KBM-7 (cell line): Measurements from ENCODE around the gene SF3B6.
"Not testable (repeated sequence)": the region's sequence is repeated elsewhere in the genome, so short reads cannot be mapped to it uniquely, and the experiment has no call there.

Experiments
- DNase-seq: peaks from one replicate; pipeline ENCODE4 v3.0.0-alpha.2; 2015
- in situ Hi-C: fragments of 300-500 bp; cut with MboI; formaldehyde crosslinking; loops from 2 replicates; pipeline ENCODE4 v1.14.3; 2020; ENCODE audit warnings: low sequenced_read_pairs, low pct_unique_long_range_greater_than_20kb, mixed read lengths

The SF3B6 gene

DNA sequence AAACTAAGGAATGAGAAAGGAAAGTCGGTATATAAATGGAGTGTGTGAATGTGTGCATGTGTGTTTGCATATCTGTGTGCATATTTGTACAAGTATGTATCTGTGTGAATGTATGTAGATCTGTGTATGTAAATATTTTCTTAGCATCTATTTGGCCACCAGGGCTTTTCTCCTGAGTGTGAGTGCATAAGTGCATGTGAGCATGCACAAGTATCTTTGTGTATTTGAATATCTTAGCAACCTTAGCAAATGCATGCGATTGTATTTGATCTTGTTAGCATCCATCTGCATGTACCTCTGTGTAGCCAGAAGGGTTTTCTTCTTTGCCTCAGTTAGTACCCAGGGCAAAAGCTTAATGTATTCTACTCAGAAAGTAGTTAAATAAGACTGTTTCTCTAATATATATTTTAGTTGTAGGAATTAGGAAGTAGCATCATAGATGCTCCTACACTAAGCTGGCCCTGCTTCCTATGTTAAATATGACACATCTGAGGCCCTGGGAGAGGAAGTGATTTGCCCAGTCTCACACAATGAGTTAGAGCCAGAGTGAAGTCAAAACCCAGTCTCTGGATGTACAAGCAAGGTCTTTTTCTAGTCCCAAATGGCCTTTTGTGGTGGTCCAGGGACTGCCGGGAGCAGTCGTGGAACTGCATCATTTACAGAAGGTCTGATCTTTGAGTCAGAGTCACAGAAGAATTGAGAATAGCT, 17.4 kb downstream of the SF3B6 start:
- in situ Hi-C loops, result no loop called here
- DNase-seq, result no peak

DNA sequence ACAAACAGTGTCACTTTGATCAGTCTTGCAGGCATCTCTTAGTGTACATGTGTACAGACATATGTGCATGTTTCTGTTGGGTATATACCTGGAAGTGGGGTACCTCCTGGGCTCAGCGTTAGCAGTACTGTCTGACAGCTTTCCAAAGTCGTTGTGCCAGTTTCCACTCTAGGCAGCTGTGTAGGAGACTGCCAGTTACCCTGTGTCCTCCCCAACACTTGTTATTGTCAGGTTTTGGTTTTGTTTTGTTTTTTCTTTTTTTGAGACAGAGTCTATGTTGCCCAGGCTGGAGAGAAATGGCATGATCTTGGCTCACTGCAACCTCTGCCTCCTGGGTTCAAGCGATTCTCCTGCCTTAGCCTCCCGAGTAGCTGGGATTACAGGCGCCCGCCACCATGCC, 20.4 kb downstream of the SF3B6 start:
- no peak for DNase-seq
- in situ Hi-C loops, result no loop called here

DNA sequence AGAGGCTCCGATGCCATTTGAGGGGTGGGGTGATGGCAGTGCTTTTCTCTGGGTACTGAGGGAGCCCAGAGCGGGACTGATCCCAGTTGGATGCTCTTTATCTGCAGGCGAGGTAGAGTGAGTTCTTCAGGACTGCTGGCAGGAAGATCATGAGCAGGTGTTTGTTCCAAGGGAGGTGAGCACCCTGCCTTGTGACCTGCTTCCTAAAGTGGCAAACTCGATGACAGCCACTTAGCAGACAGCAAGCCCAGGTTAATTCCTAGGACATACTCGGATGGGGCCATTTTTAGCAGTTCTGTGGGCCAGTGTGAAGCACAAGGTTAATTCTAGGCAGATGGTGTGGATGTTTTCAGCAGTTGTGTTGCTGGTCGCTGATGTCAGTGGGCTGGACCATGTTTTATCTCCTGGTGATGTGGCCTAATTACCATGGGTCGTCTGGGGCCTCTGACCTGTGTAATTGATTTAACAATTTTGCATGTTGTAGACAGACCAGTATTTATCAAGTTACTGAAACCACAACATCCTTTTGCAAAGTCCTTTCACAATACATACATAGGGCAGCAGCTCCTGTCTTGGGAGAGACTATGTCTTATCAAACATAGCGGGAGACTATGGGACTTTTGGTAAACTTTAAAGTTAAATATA, 21.6 kb downstream of the SF3B6 start:
- in situ Hi-C loops, result no loop called here
- DNase-seq, result no peak

DNA sequence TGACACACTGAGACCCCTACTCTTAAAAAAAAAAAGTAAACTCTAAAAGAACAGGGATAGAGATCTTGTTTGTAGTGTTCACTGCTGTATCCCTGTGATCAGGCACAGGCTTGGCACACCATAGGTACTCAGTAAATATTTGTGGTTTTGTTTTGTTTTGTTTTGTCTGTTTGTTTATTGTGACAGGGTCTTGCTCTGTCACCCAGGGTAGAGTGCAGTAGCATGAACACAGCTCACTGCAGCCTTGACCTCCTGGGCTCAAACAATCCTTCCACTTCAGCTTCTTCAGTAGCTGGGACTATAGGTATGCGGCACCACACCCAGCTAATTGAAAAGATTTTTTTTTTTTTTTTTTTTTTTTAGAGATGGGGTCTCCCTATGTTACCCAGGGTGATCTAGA, 23.2 kb downstream of the SF3B6 start:
- in situ Hi-C loops, result no loop called here
- DNase-seq, result no peak

DNA sequence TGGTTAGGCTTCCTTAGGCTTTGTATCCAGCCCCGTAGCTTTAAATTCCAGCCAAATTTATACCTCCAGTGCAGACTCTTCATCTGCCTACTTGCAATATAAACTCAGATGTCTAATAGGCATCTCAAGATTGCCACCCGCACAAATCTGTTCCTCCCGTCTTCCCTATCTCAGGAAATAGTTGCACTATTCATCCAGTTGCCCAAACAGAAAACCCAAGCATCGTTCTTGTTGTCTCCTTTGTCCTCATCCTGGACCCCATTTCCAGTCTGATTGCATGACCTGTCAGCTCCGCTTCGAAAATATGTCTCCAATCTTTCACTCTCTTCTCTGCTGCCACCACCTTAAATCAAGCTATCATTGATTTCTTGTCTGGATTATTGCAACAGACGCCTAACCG, 24.3 kb downstream of the SF3B6 start:
- in situ Hi-C loops, result no loop called here
- DNase-seq, result no peak

DNA sequence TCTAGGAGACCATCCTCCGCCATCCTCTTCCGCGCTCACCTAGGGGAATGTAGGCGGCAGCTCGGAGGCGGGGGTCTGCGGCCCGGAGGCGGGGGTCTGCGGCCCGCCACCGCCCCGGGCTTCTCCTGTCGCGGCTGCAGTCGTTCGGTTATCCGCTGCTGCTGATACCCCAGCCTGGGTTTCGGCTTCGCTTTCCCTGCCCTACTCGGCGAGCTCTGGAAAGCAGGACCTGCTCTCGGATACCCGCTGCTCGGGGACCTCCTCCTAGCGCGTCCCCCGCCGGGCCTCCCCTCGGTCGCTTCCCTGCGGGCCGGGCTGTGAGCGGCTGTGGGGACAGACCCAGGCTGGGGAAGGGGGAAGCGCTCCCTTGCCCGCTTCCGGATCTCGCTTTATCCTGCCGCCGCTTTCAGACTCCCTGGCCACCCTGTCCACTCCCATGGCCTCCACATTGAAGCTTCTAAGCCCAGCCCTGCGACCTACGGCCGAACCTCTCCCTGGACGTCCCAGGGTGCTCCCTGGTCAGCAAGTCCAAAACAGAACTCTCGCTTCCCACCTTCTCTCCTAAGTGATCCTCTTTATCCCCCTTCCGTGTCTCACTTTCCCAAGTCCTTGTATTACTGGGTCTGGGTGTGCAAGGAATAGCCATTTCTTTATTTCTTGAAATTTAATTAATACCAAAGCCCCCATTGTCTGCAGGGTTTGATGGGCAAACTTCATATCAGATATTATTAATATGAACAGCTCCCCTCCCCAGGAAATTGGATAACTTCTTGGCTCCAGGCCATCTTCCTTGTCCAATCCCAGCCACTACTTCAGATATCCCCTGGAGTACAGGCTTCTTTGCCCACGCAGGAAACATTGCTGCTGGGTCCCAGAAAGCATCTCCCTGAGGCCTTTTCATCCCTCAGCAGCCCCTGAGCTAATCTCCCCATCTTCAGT, 25.8 kb downstream of the SF3B6 start:
- in situ Hi-C loops, result no loop called here
- DNase-seq, result peak; percentile 27

DNA sequence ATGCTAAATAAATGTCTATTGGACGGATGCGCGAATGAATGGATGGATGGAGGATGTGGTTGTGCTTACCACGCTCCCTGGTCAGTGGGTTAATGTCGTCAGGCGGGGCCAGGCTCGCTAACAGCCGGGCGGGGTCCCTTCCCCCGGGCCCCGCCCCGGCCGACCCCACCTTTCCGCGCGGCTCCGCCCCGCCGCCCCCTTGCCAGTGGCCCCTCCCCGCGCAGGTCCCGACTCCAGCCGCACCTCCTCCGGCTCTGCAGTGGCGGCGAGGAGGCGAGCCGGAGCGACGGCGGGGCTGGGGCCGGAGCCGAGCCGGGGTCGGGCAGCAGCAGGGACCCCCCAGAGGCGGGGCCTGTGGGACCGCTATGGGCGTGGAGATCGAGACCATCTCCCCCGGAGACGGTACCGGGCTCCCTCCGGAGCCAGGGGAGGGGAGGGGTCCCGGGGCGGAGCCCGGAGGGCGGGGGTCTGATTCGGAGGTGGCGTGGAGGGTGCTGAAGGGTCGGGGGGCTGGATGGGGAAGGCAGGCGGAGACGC, 26.6 kb downstream of the SF3B6 start, which contains the start of gene FKBP1B:
FKBP1B (plus strand) TSS at position 257 of the 537 bp plus-strand sequence; CDS start at position 366, 109 bp downstream.
- DNase-seq, result peak; percentile 47
- in situ Hi-C loops, result no loop called here

DNA sequence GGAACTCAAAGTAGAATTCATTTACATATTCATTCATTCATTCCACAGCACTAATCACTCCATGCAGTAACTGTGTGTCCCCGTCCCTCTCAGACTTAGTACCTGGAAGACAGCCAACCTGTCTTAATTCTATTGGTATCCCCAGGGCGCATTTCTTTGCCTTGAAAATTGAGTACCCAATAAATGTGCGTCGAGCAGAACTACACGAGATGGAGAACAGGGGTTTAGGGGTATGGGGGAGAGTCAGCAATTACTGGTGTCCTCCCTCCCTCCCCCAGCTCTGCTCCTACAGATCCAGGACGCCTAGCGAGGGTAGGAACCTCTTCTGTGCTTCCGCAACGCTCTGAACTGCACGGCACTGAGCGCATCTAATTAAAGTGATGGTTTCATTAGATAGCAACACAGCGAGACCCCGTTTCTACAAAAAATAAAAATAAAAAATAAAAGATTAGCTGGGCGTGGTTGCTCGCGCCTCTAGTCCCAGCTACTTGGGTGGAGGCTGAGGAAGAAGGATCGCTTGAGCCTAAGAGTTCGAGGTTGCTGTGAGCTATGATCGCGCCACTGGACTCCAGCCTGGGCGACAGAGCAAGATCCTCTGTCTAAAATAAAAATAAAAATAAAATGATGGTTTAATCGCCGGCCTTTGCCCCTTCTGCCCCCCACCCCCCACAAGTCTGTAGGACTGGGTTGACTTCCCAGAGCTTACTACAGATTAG, 27.2 kb downstream of the SF3B6 start:
- in situ Hi-C loops, result no loop called here
- no peak for DNase-seq

DNA sequence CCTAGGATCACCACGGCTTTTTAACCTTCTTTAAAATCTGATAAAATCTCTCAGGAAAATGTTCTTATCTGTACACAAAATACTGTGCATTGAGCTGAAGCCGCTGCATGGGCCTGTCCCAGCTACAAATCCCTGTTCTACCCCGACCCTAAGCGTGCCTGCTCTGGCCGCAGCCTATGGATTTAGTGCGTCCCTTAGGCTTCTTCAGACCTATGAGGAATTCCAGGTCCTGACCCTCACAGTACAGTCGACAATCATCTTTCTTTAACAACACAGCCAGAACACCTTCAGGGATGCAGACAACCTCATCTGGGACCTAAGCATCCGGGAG, 28.5 kb downstream of the SF3B6 start:
- DNase-seq, result no peak
- in situ Hi-C loops, result no loop called here

DNA sequence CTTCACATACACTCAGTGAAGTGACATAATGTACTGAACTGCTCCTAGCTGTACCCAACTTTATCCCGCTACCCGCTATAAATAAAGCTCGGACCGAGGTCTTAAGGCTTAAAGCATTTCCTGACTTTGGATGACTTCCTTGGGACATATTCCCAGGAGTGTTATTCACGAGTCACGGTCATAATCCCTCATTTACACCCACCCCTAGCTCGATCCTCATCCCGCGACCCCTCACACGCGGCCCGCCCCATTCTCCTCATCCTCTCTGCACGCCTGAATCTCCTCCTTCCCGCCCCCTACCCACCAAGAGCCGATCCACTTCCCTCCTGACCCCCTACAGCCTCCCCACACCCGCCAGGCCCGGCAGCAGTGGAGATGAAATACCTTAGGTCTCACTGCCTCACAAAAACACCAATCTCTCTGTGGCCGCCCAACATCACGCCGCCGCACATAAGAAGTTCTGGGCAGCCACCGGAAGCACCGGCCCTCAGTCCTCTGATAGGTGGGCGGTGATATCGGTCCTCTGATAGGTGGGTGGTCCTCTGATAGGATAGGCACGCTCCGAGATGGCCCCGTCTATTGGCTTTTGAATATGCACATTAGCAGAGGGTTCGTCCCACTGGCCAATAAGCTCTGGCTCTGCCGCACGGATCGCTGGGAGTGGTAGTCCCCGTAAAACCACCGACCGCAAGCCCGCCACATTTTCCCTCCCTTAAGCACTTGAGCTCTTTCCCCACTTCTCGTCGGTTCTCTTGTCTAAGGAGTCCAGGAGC, 29.0 kb downstream of the SF3B6 start, which contains the start of gene WDCP:
WDCP (minus strand) TSS at position 462 of the 773 bp plus-strand sequence. CDS start 7,897 bp downstream, outside the sequence.
- DNase-seq, result peak; percentile 99
- in situ Hi-C loops, result no loop called here

DNA sequence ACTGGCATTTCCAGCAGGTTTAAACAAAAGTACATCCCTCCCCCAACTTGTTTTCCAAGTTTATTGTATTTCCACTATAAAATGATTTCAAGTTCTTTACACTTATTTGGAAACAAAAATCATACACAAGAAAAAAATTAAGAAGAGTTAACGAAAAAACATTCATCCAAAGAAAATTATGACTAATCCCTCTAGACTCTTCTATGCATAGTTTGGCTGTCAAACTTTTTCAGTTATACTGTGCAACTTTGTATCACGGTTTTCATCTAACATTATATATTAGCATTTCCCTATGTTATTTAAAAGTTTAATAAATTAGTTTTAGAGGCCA, 29.6 kb downstream of the SF3B6 start:
- DNase-seq, result no peak
- in situ Hi-C loops, result no loop called here

DNA sequence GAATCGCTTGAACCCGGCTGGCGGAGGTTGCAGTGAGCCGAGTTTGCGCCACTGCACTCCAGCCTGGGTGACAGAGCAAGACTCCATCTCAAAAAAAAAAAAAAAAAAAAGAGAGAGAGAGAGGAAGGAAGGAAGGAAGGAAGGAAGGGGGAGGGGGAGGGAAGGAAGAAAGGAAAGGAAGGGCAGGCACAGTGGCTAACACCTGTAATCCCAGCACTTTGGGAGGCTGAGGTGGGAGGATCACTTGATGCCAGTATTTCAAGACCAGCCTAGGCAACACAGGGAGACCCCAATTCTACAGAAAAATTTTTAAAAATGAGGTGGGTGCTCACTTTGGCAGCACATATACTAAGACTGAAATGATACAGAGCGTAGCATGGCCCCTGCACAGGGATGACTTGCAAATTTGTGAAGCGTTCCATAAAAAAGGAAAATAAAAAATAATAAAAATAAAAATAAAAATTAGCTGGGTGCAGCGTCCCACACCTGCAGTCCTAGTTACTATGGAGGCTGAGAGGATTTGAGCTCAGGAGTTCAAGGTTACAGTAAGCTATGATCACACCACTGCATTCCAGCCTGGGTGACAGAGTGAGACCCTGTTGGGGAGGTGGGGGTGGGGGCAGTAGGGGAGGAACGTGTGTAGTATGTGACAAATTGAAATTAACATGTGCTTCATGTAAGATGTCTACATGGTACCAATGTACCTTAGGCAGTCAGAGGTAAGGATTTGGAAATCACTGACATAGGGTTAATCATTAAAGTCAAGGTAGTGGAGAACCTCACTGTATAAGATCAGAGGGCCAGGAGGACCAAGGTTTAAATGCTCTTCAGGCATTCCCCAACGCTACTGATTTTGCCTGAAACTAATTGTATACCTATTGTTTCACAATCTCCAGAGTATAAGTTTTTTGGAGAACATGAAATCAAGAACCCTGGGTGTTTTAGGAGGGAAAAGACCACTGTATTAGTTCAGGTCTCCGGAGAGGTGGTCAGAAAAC, 30.3 kb downstream of the SF3B6 start:
- in situ Hi-C loops, result no loop called here
- no peak for DNase-seq

DNA sequence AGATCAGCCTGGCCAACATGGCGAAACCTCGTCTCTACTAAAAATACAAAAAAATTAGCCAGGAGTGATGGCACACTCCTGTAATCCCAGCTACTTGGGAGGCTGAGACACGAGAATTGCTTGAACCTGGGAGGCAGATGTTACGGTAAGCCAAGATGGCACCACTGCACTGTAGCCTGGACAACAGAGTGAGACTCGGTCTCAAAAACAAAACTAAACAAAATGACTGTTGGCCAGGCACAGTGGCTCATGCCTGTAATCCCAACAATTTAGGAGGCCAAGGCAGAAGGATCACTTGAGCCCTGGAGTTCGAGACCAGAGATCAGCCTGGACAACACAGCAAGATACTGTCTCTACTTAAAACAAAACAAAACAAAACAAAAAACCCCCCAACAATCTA, 33.0 kb downstream of the SF3B6 start:
- in situ Hi-C loops, DNase-seq: not testable (repeated sequence)

DNA sequence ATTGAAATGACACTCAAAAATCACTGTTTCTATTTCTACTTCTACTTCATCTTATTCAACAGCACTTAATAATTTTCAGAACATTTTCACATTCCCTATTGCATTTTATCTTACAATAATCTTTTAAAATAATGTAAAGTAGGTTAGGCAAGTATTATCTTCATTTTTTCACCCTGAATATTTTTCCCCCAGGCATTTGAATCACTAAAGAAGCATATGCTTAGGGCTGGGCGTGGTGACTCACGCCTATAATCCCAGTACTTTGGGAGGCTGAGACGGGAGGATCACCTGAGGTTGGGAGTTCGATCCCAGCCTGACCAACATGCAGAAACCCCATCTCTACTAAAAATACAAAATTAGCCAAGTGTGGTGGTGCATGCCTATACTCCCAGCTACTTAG, 35.6 kb downstream of the SF3B6 start:
- in situ Hi-C loops, result no loop called here
- DNase-seq, result no peak

DNA sequence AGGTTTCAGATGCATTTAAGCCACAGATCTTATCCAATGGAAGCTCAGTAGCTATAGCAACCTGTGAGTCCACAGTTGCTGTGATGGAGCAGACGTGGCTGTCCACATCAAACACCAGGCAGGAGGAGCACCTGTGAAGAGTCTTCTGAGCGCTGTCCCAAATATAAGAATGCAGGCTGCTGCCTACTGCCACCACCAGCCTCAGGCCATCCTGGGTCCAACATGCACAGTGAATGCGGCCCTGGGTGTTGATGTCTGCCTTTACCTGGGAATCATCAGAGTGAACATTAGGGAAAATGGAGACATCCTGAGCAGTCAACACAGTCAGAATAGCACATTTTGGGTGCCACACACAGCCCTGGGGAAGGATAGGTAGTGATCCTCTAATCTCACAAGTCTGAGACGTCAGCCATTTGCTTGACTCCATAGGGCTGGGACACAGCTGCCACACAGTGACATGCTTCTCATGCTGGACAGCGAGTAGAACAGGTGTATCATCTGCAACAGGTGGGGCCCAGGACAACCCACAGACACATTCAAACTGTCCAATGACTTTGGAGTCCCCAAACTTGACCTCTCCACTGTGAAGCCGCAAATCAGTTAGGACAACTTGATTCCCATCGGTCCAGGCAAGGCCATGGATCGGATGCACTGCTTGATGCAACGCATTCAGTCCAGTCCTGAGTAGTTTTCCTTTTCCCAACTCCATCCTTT, 37.2 kb downstream of the SF3B6 start:
- in situ Hi-C loops, result no loop called here

DNA sequence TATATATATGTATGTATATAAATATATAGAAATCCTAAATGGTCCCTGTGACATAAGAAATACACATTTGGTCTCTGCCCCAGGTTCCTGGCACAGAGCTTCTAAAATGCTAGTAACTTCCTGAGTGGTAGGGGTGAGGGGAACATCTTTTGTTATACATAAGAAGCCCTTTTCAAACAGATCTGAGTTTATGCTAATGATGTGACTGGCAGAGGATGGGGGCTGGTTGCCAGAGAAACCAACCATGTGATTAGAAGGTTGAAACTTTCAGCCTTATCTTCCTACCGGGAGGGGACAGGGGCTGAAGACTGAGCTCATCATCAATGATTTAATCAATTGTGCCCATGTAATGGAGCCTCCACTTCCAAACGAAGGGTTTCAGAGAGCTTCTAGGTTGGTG, 49.9 kb downstream of the SF3B6 start:
- in situ Hi-C loops, result no loop called here
- DNase-seq, result no peak

More for the DNA sequence above, 37.2 kb downstream of the SF3B6 start:
- DNase-seq, result no peak
